ENCODE measurements around the gene HLA-B.

- TF ChIP-seq, protein P1, sequence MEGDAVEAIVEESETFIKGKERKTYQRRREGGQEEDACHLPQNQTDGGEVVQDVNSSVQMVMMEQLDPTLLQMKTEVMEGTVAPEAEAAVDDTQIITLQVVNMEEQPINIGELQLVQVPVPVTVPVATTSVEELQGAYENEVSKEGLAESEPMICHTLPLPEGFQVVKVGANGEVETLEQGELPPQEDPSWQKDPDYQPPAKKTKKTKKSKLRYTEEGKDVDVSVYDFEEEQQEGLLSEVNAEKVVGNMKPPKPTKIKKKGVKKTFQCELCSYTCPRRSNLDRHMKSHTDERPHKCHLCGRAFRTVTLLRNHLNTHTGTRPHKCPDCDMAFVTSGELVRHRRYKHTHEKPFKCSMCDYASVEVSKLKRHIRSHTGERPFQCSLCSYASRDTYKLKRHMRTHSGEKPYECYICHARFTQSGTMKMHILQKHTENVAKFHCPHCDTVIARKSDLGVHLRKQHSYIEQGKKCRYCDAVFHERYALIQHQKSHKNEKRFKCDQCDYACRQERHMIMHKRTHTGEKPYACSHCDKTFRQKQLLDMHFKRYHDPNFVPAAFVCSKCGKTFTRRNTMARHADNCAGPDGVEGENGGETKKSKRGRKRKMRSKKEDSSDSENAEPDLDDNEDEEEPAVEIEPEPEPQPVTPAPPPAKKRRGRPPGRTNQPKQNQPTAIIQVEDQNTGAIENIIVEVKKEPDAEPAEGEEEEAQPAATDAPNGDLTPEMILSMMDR (conservative IDR thresholded peaks at IDR 0.05; ENCODE audit: low read depth, low read length), result no peak
- no peak for TF ChIP-seq EZH2phosphoT487 (IDR thresholded peaks at IDR 0.05; ENCODE audit: borderline replicate concordance, low read length)
- no peak for TF ChIP-seq EZH2 (IDR thresholded peaks at IDR 0.05; ENCODE audit: low read length, unreplicated experiment)
These were observed 41.0 kb upstream of the HLA-B start for GRCh38 chr6:31397901-31398525.

Data from PC-3 (cell line).